ENCODE data around the gene DOCK11.

DNA sequence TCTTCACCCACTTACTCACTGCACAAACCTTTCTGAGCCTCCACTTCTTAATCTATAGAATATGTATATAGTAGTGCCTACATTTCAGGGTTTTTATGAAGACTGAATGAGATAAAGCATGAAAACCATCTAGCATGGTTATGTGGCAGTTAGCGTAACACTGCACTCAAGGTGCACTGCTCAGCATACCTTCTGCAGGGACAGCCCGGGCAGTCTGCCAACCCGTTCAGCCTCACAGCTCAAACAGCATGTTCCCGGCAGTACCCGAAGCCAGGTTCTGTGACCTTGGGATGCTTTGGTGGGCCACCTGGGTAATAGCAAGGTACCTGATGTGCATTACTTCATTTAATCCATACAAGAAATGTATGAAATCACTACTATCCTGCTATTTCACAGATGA, 81.4 kb downstream of the DOCK11 start:
- TF ChIP-seq POLR2A (IDR thresholded peaks at IDR 0.05) (no peak), CTCF (IDR thresholded peaks at IDR 0.05) (no peak)
